ENCODE results near the gene AHSG.
A peak's percentile ranks its signal among the peaks of the same experiment; 100 is the strongest.
"Not testable (repeated sequence)": the region's sequence is repeated elsewhere in the genome, so short reads cannot be mapped to it uniquely, and the experiment has no call there.

The AHSG gene

GRCh38 chr3:186583831-186584230 is 29.0 kb upstream of the AHSG start:
- no peak for TF ChIP-seq CTCF (conservative IDR thresholded peaks at IDR 0.05; ENCODE audit: control insufficient read depth, insufficient read depth, low read depth, low read length)
- peak; percentile 74 for DNase-seq (ENCODE audit: low read depth)
- H3K4me3 ChIP-seq (ENCODE audit: control insufficient read depth, low read depth, low read length): no peak overlapping the region

- DNase-seq (ENCODE audit: low read depth); H3K4me3 ChIP-seq (ENCODE audit: control insufficient read depth, low read depth, low read length): not testable (repeated sequence)
These were observed 26.6 kb upstream of the AHSG start for GRCh38 chr3:186586245-186586644.

- no peak for DNase-seq (ENCODE audit: low read depth)
- H3K4me3 ChIP-seq (ENCODE audit: control insufficient read depth, low read depth, low read length): no peak overlapping the region
- no peak for TF ChIP-seq CTCF (conservative IDR thresholded peaks at IDR 0.05; ENCODE audit: control insufficient read depth, insufficient read depth, low read depth, low read length)
These were observed 25.7 kb upstream of the AHSG start for GRCh38 chr3:186587183-186587582.

- TF ChIP-seq CTCF (conservative IDR thresholded peaks at IDR 0.05; ENCODE audit: control insufficient read depth, insufficient read depth, low read depth, low read length): no peak
- no peak overlapping the region for H3K4me3 ChIP-seq (ENCODE audit: control insufficient read depth, low read depth, low read length)
- DNase-seq (ENCODE audit: low read depth): no peak
These were observed 24.2 kb upstream of the AHSG start for GRCh38 chr3:186588632-186589031.

GRCh38 chr3:186589121-186589520 is 23.7 kb upstream of the AHSG start:
- no peak overlapping the region for H3K4me3 ChIP-seq (ENCODE audit: control insufficient read depth, low read depth, low read length)
- DNase-seq (ENCODE audit: low read depth): peak; percentile 52
- TF ChIP-seq CTCF (conservative IDR thresholded peaks at IDR 0.05; ENCODE audit: control insufficient read depth, insufficient read depth, low read depth, low read length): peak; percentile 39

GRCh38 chr3:186589856-186590579 is 22.8 kb upstream of the AHSG start:
- H3K4me3 ChIP-seq (ENCODE audit: control insufficient read depth, low read depth, low read length): no peak overlapping the region
- no peak for TF ChIP-seq CTCF (conservative IDR thresholded peaks at IDR 0.05; ENCODE audit: control insufficient read depth, insufficient read depth, low read depth, low read length)
- DNase-seq (ENCODE audit: low read depth): peak; percentile 34

GRCh38 chr3:186590580-186591295 is 22.1 kb upstream of the AHSG start:
- DNase-seq (ENCODE audit: low read depth): no peak
- H3K4me3 ChIP-seq (ENCODE audit: control insufficient read depth, low read depth, low read length): no peak overlapping the region
- no peak for TF ChIP-seq CTCF (conservative IDR thresholded peaks at IDR 0.05; ENCODE audit: control insufficient read depth, insufficient read depth, low read depth, low read length)

Measured in fibroblast of mammary gland (primary cell).